Brain microvascular endothelial cell (primary cell): ENCODE data around the gene CDC25C.

ENCODE experiments used
- DNase-seq: peaks from one replicate; pipeline ENCODE4 v3.0.0-alpha.2; 2020
- H3K27ac ChIP-seq: fragments of 250-450 bp; sonication (Bioruptor Pico); 2 replicates; pipeline ENCODE4 v1.5.1; 2020; ENCODE audit warnings: mild to moderate bottlenecking, moderate library complexity
- H3K27me3 ChIP-seq: fragments of 250-450 bp; sonication (Bioruptor Pico); replicated peaks from 2 replicates; pipeline ENCODE4 v1.5.1; 2020; ENCODE audit warnings: mild to moderate bottlenecking
- H3K36me3 ChIP-seq: fragments of 250-450 bp; sonication (Bioruptor Pico); replicated peaks from 2 replicates; pipeline ENCODE4 v1.5.1; 2020; ENCODE audit warnings: mild to moderate bottlenecking
- H3K4me3 ChIP-seq: 2 replicates; pipeline ENCODE4 v1.5.1; 2011; ENCODE audit warnings: low read depth, mild to moderate bottlenecking, control low read depth, low read length, moderate library complexity
- CTCF ChIP-seq: IDR thresholded peaks from 2 replicates; pipeline ENCODE4 v1.5.1; 2011; ENCODE audit warnings: low read depth, mild to moderate bottlenecking, moderate library complexity, low read length, control low read depth, inconsistent platforms; ENCODE audit errors: missing control alignments
- in situ Hi-C: cut with HindIII; loops from 2 replicates; pipeline ENCODE4 v1.10.0; 2017; ENCODE audit warnings: low sequenced_read_pairs, low pct_ligation_motif_present

CDC25C gene

DNA sequence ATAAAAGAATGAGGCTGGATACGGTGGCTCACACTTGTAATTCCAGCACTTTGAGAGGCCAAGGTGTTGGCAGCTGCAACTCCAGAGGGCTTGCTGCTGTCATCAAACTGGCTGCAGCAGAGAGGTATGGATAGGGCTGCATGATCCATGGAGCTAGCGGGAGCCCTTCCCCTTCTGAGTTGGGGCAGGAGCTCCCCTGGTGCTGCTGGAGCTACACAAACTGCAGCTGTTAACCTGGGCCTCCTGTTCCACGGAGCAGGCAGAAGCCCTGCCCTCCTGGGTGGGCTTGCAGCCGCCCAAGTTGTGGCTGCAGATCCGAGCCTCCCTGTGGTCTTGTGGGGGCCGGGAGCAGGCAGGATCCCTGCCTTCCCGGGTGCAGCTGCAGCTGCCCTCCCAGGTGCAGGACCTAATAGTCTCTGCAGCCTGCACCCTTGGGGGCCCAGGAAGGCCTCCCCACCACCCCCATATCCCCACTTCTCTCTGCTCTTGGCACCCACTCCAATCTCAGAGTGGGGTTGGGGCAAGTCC lies 15.8 kb downstream of the CDC25C start:
- Histone ChIP-seq H3K4me3 (no peak overlapping the region), H3K27ac (no peak overlapping the region), H3K27me3 (no peaks in the 10 kb centered on the region), H3K36me3 (no peaks in the 10 kb centered on the region)
- no peak for TF ChIP-seq CTCF
- DNase-seq: no peak
- in situ Hi-C loops: no loop called here

DNA sequence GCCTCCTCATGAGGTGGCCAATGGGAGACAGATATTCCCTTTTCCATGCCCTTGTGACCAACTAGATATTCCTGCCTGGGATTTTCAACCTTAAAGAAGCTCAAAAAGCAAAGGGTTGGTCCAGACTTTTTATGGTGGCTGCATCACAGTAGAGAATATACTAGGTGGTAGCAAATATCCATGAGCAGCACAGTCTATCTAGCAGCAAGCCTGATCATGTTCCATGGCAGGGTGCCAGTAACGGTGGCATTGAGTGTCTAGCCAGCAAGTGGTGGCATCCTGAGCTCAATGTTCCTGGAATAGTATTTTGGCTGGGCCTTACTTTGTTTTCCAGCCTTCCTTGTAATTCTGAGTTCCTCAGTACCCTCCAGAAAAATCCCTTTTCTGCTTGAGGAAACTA lies 25.8 kb downstream of the CDC25C start:
- Histone ChIP-seq H3K27ac (no peak overlapping the region), H3K27me3 (no peaks in the 10 kb centered on the region), H3K36me3 (no peaks in the 10 kb centered on the region), H3K4me3 (no peak overlapping the region)
- no peak for DNase-seq
- no peak for TF ChIP-seq CTCF
- in situ Hi-C loops: no loop called here

DNA sequence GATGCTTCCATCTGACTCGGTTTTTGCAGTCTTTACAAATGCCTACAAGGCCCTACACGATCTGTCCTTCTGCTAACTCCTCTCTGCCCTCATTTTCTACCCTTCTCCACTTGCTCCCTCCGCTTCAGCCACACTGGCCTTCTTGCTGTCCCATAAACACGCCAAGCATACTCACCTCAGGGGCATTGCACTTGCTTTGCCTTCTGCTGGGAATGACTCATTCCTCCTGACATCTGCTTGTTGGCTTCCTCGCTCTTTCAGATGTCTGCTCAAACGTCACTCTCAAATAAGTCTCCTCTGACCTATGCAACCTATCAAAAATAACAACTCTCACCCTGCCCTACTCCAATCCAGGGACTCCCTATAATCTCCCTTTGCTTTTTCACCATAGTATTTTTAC lies 28.2 kb downstream of the CDC25C start:
- in situ Hi-C loops: no loop called here
- H3K27me3 ChIP-seq: no peaks in the 10 kb centered on the region
- TF ChIP-seq CTCF: no peak
- H3K36me3 ChIP-seq: no peaks in the 10 kb centered on the region
- peak; percentile 39 for DNase-seq
- H3K4me3 ChIP-seq: no peak overlapping the region
- H3K27ac ChIP-seq: no peak overlapping the region

GRCh38 chr5:138289296-138289695 lies 42.3 kb downstream of the CDC25C start:
- Histone ChIP-seq H3K36me3 (no peaks in the 10 kb centered on the region), H3K27ac (no peak overlapping the region), H3K4me3 (no peak overlapping the region), H3K27me3 (no peaks in the 10 kb centered on the region)
- DNase-seq: no peak
- TF ChIP-seq CTCF: no peak
- in situ Hi-C loops: no loop called here

GRCh38 chr5:138287246-138287645 lies 44.4 kb downstream of the CDC25C start:
- TF ChIP-seq CTCF: no peak
- no peak for DNase-seq
- Histone ChIP-seq H3K4me3 (no peak overlapping the region), H3K36me3 (no peaks in the 10 kb centered on the region), H3K27ac (no peak overlapping the region), H3K27me3 (no peaks in the 10 kb centered on the region)
- in situ Hi-C loops: no loop called here
